GM12872 (cell line): ENCODE data around the gene ZNF487.

Experiments
- CTCF ChIP-seq: IDR thresholded peaks from 3 replicates; pipeline ENCODE4 v1.5.1; 2011; ENCODE audit warnings: low read depth, mild to moderate bottlenecking, low read length, moderate library complexity; ENCODE audit not compliant: insufficient read depth

ZNF487 gene

GRCh38 chr10:43491855-43492254 lies 54.9 kb downstream of the ZNF487 start:
- no peak for TF ChIP-seq CTCF

- no peak for TF ChIP-seq CTCF
These were observed 66.0 kb downstream of the ZNF487 start for GRCh38 chr10:43502931-43503330.

GRCh38 chr10:43524434-43525247 lies 87.7 kb downstream of the ZNF487 start:
- TF ChIP-seq CTCF, result no peak
